Fibroblast of the aortic adventitia (primary cell): ENCODE data around the gene ADAMTS14. TPM values are rescaled to one million over a fixed set of nuclear protein-coding genes. Genes with fewer than 3 reads are reported as not detected.

Experiments
- DNase-seq: peaks from one replicate; pipeline ENCODE4 v3.0.0-alpha.2; 2010; ENCODE audit warnings: low read depth
- H3K4me3 ChIP-seq: 2 replicates; pipeline ENCODE4 v1.5.1; 2011; ENCODE audit warnings: low read depth, mild to moderate bottlenecking, control low read depth, low read length, moderate library complexity
- CTCF ChIP-seq: IDR thresholded peaks from 2 replicates; pipeline ENCODE4 v1.5.1; 2011; ENCODE audit warnings: mild to moderate bottlenecking, low read length, control low read depth, inconsistent platforms; ENCODE audit not compliant: insufficient read depth
- total RNA-seq: library from RNA; depleted of rRNA; stranded (reverse); fragments of >200 nt; gene quantifications from 2 replicates; pipeline ENCODE4 v1.2.3, GENCODE V29; 2012; ENCODE audit warnings: low replicate concordance

Gene ADAMTS14
- total RNA-seq, 1 donor: 5.3 TPM

- no peak for TF ChIP-seq CTCF
- no peak for DNase-seq
- no peak overlapping the region for H3K4me3 ChIP-seq
Measured at GRCh38 chr10:70726909-70727495, 54.7 kb downstream of the ADAMTS14 start.

DNA sequence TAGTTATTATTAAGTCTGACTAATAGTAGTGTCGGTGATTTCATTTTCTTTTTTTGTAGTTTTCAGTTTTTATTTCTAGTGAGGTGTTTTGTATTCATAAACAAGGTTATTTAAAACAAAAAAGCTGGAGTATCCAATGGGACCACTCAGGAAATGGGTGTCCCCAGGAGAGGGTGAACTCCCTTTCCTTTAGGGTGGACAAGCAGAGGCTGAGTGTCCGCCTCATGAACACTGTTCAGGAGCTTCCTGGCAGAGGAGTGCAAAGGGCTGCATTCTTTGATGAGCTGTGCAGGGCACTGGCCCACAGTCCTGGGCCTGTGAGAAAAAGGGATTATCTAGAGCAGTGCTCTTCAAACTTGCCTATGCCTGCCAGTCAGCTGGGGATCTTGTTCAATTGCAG, 56.0 kb downstream of the ADAMTS14 start:
- H3K4me3 ChIP-seq: no peak overlapping the region
- no peak for DNase-seq
- no peak for TF ChIP-seq CTCF

DNA sequence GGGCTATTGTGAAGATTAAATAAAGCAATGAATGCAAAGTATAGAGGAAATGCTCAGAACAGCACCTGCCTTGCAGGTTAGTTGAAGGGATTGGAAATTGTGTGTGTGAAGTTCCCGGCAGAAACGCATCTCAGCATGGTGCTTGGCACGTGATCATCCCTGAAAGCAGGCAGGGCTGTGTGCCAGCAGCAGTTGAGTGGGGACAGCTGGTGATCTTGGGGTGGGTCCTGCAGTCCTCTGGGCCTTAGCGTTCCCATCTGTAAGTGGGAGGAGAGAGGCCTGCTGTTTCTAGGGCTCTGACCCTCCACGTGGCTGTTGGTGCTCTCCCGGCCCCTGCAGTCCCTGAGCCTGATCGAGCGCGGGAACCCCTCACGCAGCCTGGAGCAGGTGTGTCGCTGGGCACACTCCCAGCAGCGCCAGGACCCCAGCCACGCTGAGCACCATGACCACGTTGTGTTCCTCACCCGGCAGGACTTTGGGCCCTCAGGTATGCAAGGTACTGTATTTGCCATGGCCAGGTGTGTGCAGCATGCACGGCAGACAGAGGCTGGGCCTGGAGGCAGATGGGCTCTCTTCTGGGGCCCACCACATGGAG, 57.6 kb downstream of the ADAMTS14 start:
- H3K4me3 ChIP-seq: no peak overlapping the region
- TF ChIP-seq CTCF: no peak
- DNase-seq: no peak

DNA sequence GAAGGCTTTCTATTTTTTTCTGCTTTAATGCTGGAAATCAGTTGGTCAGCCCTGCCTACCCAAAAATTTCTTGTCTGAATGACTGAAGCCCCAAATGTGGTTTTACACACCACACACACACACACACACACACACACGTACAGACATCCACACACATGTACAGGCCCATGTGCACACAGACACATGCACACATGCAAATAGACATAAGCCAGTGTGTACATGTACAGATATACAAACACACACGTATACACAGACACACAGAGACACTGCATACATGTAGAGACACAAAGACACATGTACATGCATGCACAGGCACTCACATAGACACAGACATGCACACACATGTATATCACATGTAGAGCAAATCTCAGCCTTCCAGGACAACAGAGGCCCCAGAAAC, 58.6 kb downstream of the ADAMTS14 start:
- no peak for DNase-seq
- TF ChIP-seq CTCF: no peak
- no peak overlapping the region for H3K4me3 ChIP-seq

DNA sequence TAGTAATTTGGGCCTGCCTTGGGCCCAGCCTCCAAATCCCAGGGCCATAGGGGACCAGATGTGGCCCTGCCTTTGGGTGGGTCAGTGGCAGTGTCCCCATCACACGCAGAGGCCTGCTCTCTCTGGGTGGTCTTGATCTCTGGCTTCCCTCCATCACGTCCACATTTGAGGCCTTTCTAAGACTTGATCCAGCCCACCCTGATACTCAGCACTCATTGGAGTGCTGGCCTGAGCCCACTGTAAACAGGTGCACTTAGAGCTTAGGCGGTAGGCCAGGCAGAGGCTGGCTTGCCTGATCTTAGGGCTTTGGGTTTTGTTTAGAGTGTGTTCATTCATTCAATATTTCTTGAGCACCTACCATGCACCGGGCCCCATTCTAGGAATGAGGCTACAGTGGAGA, 60.3 kb downstream of the ADAMTS14 start:
- no peak for TF ChIP-seq CTCF
- no peak overlapping the region for H3K4me3 ChIP-seq
- no peak for DNase-seq

DNA sequence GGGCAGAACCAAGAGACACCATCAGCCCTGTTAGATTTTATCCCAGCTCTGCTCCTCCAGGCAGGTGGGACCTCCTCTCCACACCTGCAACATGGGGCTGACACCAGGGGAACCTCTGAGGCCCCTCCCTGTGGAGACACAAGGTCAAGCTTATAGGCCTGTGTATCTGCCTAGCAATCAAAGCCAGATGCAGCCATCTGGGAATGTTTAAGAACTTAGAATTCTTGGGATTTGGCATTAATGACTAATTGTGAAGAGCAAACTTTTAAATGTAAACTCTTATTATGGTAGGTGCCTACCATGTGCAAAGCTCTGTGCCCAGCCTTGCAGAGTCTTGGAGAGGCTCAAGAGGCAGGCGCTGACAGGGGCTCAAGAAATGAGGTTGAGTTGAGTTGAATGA, 60.7 kb downstream of the ADAMTS14 start:
- no peak for DNase-seq
- H3K4me3 ChIP-seq: no peak overlapping the region
- TF ChIP-seq CTCF: no peak

GRCh38 chr10:70735161-70735560, 62.9 kb downstream of the ADAMTS14 start:
- TF ChIP-seq CTCF: no peak
- no peak for DNase-seq
- no peak overlapping the region for H3K4me3 ChIP-seq
